ENCODE results near the gene KRTDAP.

Gene KRTDAP

GRCh38 chr19:35490364-35490763, at the start of gene KRTDAP:
KRTDAP (minus strand) TSS chr19:35490464; CDS start chr19:35490442, 22 bp downstream.
- DNase-seq = no peak

GRCh38 chr19:35539850-35540249, 49.6 kb upstream of the KRTDAP start:
- DNase-seq = no peak

DNA sequence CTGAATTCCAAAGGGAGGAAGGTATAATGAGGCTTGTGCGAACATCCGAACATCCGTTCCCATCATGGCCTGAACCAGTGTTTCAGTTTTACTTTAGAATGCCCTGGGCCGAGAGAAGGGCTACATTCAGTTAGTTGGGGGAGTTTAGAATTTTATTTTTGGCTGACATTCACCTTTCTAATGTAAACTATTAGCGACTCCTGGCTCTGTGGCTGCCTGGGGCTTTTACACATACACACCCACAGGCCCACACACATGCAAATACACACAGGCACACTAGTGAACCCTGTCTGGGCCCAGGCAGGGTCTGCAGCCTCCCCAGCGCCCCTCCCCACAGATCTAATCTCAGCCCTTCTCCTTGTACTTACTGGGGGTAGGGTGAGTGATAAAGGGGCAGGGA, 49.0 kb upstream of the KRTDAP start:
- no peak for DNase-seq

- DNase-seq = no peak
These were observed 44.7 kb upstream of the KRTDAP start for GRCh38 chr19:35534803-35535480.

DNA sequence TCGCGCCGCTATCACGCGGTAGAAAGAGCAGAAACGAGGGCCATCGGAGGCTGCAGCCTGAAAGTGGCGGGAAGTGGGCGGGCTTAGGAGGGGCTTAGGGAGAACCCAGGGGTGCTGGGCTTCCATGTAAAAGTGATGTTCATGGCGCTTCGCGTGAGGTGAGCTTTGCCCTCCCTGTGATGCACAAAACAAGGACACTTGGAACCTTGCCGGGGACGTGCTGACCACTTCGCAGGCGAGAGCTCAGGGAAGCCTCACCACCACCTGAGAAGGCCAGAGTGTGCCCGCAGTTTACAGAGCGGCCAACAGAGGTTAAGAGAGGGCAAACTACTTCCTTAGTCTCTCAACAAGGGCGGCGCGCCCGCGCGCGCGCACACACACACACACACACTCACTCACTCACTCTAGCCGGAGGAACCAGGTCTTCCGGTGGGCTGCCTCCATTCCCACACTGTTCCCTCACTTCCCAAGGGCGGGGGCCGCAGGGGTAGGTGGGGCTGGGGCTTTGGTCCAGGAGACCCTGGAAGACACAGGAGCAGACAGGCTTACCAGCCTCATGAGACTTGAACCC, 43.6 kb upstream of the KRTDAP start:
- DNase-seq = no peak

DNA sequence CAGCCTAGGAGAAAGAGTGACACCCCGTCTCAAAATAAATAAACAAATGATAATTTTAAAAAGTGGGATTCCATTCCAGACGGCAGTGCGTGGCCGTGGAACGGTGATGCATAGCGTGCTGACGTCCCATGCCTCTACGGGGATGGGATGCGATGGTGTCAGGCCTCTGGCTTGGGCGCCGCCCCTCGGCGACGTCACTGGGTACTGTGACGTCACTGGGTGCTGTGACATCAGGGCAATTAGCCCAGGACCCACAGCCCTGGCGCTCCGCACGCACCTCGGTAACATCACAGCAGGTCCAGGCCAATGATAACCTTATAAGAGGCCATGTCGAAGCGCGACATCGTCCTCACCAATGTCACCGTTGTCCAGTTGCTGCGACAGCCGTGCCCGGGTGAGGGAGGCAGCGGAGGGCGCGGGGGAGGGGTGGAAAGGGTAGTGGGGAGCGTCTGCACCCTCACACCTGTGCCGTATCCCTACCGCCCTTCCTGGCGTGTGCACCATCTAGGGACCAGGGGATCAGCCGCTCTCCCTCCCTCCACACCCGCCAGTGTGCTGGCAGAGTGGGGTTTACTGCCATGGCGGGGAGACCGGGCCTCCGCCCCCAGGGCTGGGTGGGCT, 43.0 kb upstream of the KRTDAP start, which contains the start of gene GAPDHS:
GAPDHS (plus strand) TSS at position 256 of the 621 bp plus-strand sequence; CDS start at position 328, 72 bp downstream.
- DNase-seq = no peak

GRCh38 chr19:35531291-35531690, 41.0 kb upstream of the KRTDAP start:
- no peak for DNase-seq

DNA sequence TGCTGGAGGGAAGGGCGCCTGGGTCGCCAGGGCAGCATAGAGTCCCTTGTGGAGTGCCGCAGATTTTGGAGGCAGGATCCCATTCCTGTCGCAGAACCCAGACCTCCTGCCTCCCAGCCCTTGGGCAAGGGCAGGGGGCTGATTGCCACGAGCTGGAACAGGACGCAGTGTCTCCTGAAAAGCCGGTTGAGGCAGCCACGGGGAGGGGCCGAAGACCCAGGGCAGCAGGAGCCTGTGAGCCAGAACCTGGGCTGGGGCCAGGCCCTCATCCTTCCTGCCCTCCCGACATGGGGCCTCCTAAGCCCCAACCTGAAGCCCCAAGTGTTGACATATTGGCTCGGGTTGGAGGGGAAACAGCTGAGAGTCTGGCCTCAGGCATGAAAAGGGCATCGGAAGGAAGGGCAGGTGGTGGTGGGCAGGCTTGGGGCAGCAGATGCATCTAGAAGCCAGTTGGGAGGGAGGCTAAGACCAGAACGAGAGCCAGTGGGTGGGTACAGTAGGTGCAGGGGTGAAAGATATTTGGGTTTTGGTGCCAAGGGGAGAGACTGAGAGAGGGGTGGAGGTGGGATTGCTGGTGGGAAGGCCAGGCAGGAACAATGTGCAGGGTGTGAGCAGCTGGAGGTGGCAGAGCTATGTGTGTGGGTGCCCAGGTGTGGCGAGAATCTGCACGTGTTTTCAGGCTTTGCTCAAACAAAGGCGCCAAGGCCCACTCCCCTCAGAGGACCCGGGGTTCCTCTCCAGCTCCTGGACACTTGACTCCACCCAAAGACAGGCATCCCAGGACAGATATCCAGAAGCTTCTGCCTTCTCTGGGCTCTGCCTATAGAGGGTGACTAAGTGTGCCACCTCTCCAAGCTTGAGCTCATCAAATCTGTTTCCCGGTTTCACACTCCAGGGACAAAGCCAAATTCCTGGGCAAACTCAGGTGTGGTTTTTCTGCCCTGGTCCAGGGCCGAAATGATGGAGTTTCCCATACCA, 39.3 kb upstream of the KRTDAP start:
- DNase-seq = no peak

DNA sequence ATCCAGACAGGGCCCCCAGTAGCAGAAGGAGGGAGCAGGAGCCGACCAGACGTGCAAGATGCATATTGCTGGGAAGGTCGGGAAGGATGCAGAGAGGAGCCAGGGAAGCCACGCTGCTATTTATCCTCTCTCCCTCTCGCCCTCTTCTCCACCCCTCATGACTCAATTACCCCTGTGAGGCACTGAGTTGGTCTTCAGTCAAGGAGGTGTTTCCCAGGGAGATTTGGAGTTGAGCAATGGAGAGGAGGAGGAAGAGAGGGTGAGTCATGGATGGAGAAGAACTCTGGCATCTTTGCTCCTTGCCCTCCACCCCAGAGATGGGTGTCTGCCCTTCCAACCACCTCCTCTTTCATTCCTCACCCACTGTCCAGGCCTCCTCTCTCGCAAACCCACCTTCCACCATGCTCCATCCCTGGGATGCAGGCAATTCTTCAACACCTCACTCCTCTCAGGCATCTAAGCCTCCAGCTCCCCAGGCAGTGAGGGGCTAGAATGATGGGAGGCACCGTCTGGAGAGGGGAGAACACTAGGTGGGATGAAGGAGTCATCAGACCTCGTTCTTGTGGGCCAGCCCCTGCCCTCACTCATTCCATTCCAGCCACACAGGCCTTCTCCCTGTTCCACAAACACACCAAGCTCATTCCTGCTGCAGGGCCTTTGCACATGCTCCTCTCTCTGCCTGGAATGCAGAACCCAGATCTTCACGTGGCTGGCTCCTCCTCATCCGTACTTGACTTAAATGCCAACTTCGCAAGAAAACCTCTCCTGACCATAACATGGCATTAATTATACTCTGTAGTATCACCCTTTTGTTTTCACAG, 38.2 kb upstream of the KRTDAP start, which contains the start of gene SBSN:
SBSN (minus strand) TSS at position 94 of the 821 bp plus-strand sequence; CDS start at position 64, 30 bp downstream.
- DNase-seq = no peak

GRCh38 chr19:35525873-35526272, 35.6 kb upstream of the KRTDAP start:
- DNase-seq = no peak

DNA sequence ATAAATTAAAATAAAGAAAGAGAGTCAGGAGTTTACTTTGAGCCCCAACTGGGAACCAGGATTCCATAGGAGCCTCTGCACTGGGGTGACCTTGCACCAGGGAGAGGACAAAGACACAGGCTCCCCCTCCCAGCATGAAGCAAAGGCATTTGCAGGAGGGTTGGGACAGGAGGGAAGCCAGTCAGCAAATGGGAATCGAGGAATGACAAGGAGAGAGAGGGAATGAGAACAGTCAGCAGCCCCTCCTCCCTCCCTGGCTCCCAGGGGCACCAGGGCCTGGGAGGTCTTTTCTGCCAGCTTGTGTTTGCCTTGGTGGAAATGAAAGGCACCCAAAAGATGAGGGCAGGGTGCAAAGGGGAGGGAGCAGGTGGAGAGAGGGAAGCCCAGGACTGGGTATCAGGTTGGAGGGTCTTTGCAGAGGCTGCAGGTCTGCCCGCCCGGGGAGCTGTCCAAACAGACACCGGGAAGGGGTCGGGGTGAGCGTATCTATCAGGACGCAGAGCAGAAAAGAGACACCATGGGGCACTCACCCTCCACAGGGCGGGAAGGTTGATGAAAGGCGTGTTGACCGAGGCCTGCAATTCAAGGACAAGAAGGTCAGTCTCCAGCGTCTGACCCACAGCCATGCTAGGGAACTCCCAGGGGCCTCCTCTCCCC, 34.0 kb upstream of the KRTDAP start:
- DNase-seq = no peak

GRCh38 chr19:35522745-35523327, 32.6 kb upstream of the KRTDAP start:
- no peak for DNase-seq

DNA sequence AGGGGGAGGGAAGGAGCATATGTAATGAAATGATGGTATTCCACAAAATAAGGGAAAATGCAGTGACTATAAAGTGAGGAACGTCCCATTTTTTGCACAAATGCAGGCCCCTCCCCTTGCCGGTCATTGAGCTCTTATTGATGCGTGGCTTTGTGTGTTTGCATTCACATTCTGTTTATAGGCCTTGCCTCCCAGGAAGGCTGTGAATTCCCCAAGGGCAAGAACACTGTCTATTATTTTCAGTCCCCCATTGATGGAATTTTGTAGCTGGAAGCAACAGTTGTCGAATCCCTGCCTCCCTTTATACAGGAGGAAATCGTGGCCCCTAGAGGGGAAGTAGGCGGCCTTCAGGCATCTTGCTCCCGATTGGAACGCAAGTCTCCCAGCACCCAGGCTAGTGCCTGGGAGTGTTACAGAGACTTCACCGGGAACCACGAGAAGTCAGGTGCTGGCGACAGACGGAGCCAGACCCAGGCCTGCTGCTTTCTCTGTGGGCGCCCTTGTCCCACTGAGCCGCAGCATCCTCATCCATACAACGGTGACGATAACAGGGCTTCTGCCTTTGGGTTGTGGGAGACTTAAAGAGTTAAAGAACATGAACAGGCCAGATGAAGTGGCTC, 31.0 kb upstream of the KRTDAP start:
- no peak for DNase-seq

GRCh38 chr19:35519291-35519690, 29.0 kb upstream of the KRTDAP start:
- DNase-seq = no peak

DNA sequence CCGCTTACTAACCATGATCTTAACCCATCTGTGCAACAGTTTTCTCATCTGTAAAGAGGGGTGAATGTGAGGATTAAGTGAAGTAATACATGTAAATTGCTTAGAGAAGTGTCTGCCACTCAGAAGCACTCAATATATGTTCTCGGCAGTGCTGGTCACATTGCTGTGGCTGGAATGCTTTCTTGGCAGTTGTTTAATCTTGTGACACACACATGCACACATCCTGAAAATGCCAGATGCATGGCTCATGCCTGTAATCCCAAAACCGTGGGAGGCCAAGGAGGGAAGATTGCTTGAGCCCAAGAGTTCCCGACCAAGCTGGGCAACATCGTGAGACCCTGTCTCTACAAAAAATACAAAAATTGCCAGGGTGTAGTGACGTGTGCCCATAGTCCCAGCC, 28.0 kb upstream of the KRTDAP start:
- no peak for DNase-seq

DNA sequence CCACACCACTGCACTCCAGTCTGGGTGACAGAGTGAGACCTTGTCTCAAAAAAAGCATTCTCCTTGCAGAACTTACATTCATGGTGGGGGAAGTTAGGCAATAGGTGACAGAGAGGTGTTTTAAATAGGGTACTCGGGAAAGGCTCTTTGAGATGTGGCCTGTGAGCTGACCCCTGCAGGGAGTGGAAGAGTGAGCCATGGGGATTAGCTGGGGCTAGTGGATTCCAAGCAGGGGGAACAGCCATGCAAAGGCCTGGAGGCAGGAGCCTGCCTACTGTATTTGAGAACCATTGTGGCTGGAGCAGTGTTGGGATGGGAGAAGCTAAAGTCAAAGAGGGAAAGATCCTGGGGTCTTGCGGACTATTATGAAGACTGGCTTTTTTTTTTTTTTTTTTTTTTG, 27.1 kb upstream of the KRTDAP start:
- no peak for DNase-seq

DNA sequence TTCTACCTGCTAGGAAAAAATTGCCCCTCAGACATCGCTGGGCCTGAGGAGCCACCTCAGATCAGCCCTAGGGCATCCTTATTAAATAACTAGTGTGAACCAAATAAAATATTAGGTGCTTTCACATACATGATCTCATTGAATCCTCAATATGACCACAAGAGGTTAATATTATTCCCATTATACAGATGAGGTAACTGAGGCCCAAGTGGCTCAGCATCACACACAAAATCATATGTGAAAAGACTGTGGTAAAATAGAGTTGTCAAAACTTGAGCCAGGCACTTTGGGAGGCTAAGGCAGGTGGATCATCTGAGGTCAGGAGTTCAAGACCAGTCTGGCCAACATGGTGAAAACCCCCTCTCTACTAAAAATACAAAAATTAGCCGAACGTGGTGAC, 26.0 kb upstream of the KRTDAP start:
- DNase-seq = no peak

GRCh38 chr19:35514282-35514809, 24.1 kb upstream of the KRTDAP start:
- no peak for DNase-seq

DNA sequence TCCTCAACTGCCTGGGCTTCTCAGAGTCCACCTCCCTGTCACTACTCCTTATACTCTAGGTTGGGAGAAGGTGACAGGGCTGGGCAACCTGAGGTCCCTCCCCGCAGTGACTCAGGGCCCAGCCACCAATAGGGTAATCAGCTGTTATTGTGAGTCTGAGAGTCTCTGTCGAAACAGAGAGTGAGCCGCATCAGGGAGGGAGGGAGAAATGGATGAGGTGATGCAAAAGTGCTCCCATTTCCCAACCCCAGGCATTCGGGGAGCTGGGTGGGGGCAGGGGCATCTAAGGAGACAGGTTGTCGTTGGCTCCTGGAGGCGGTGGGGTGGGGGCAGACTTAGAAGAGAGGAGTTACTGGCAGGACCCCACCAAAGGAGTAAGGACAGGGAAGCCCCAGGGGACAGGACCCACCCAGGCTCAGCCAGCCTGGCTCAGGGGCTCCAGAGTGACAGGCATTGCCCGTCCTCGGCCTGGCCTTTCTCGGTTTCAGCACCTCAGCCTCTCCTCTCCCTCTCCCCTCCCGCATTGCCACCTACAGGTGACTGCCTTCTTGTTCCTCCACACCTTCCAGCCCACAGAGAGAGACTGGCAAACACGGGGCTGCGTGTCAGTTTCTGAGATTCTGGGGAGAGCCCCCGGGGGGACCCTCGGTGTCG, 23.5 kb upstream of the KRTDAP start, which contains the start of gene DMKN:
DMKN (minus strand) TSS at position 22 of the 654 bp plus-strand sequence. CDS start 174 bp downstream, outside the sequence.
- DNase-seq = no peak

Data from activated CD4-positive, alpha-beta T cell treated with anti-CD3 and anti-CD28 coated beads, Interleukin-2, amount 50 U/mL, for 4 hours (primary cell).